HG03378 (cell line): ENCODE measurements around the gene STK32C.

Experiments
- ATAC-seq: cut with Tn5 transposase; IDR thresholded peaks from one replicate; pipeline ENCODE4 v1.9.1; 2021; ENCODE audit warnings: mild to moderate bottlenecking, moderate library complexity; ENCODE audit not compliant: unreplicated experiment

STK32C gene

DNA sequence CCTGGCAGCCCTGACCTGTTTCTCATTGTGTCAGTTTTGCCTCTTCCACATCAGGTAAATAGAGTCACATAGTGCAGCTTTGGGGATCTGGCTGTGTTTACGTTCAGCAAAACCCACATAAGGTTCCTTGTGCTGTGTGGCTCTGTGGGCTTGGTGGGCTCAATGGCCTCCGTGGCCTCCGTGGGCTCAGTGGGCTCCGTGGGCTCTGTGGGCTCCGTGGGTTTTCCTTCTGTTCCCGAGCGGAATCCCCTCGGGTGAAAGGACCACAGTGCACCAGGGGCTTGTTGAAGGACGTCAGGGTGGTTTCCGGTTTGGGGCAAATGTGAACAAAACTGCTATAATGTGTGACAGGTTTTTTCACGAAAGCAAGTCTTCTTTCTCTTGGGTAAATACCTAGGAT is 133.5 kb downstream of the STK32C start:
- no peak for ATAC-seq

GRCh38 chr10:132173185-132173584 is 134.6 kb downstream of the STK32C start:
- no peak for ATAC-seq

- ATAC-seq = no peak
Measured at GRCh38 chr10:132172091-132173066, 135.4 kb downstream of the STK32C start.

DNA sequence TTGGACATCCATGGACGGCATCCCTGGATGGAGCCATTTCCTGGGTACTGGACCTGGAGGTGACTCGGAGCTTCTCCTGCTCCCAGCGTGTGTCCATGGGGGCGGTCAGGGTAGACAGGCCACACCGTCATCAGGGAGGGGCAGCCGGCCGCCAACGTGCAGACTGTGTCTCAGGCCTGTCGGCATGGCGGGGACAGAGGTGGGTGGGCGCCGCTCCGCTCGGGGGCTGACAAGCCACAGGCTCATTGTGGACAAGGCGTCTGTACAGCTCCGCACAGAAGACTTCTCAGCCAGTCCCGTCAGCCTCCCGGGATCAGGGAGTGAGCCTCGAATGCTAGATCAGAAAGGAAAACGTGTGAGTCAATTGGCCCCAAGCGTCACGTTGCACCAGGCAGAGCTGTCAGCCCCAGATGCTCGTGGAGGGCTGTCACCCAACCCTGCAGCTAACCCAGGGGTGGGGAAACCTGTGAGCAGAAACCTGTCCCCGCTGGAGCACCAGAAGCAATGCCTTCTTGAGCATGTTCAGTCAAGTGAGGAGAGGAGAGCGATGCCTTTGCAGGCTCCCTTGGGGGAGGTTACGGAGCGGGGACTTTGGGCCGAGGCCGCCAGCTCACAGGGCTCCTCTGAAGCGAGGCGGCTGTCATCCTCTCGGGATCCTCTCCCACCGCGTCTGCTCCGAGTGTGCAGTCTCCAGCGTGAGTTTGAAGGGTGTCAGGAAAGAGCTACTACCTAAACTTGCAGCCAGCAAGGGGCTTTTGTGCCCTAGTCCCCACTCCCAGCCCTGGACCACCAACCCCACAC is 137.0 kb downstream of the STK32C start:
- ATAC-seq = no peak

- no peak for ATAC-seq
Measured at GRCh38 chr10:132169766-132170560, 137.8 kb downstream of the STK32C start.

DNA sequence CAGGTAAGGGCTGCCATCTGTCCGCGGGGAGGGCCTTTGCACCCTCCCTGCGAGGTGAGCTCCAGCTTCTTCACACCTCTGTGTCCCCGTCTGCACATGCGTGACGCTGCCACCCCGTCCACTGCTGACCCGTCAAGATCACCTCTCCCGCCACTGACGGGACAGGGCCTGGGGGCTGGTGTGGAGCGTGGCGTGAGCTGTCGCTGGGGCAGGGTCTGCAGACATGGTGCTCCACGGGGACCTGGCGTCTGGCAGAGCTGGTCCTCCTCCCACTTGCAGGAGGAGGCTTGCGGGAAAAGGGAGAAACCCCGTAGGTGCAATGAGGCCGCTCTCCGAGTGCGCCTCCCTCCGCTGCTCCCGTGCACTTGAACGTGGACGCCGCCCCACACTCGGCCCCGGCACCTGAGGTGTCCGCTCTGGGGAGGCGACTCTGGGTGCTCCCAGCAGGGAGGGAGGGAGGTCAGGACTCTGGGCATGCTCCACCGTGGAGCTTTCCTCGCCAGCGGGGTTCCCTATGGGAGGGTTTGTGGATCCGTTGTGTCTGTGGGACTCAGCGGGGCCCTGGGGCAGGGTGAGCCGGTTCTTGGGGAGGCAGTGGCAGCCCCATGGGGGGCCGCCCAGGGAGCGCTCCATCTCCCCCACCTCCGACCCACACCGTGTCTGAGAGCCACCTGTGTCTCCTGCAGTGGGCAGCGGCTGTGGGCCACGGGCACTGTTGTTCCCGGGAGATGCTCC is 138.6 kb downstream of the STK32C start:
- ATAC-seq = no peak

DNA sequence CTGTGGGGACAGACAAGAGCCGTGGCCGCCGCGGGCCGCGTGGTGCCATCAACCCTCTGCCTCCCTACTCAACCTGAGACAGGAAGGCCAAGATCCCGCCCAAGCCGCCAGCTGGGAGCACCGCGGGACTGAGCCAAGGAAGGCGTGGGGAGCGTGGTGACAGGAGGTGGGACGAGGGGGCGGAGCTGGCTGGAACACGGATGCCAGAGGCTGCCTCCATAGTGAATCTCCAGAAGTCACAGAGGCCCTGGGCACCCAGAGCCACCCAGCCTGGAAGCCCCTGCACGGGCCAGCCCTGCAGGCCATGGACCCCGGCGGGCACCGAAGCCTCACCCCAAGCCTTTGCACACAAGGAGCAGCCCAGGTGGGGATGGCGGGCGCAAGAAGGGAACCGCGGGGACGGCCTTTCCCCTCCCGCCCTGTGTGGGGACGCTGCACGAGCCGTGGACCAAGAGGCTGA is 139.1 kb downstream of the STK32C start:
- ATAC-seq = no peak

DNA sequence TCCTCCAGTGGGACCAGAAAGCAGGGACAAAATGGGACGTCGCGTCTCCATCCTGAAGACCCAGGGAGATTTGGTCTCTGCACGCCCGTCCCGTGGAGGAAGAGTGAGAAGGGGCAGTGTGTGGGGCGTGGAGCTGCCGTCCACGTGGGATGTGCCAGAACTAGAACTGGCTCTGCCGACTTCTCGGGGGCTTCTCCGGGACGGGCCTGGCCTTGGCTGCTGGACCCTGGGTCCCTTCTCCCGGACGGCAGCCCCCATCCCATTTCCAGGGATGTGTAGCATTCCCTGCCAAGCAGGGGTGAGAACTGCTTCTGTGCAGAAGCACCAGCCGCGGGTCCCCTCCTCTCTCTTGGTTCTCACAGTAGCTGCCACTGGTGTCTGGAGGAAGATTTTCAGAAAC is 139.8 kb downstream of the STK32C start:
- ATAC-seq = no peak

DNA sequence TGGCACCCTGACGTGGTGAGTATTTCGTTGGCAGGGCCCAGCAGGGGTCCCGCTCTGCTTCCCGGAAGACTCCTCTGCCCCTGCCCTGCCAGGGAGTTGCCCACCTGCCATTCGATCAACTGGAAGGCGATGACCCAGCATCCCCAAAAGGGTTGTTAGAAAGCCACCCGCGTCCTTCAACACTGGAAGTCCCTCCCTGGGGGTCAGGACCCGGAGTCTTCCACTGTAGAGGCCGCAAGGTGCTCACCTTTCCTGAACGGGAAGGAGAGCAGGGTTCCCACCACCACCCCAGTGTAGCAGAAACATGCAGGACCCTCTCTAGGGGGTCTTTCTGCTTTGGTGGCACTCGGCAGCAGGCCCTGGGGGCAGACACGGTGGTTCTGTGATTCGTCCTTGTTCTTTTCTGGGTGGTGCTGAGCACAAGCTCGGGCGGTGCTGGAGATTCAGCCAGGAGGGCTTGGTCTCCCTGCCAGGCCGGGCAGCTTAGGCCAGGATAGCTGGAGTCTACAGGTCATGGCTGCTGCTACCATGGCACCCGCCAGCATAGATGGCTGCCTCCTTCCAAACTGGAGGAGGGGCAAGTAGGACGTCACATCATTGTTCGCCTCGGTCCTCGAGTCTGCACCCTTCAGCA is 140.6 kb downstream of the STK32C start:
- ATAC-seq = no peak

DNA sequence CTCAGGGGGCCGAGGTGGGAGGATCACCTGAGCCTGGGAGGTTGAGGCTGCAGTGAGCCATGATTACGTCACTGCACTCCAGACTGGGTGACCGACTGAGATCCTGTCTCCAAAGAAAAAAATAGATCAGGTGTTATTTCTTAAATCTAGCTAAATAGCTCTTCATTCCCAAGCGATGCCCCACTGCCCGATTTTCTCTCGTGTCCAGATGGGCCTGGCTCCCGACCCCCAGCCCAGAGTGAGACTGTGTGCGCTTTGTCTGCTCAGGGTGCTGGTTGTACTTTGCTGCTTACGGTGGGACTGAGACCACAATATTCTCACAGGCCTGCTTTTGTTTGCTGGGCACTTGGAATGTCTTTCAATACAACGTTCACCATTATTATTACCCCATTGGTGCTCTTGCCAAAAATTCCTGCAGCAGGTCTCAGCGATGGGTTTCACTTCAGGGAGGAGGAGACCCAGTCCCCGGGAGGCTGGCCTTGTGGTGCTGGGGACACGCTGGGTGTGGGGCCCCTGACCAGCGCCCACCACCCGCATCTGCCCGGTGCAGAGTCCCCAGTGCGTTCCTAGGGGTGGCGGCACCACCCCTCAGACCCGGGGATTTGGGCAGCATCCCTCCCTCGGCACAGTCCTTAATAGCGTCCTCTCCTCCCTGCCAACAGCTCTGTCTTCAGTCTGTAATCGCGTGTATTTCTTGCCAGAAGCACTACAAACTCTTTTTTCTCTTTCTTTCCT is 141.4 kb downstream of the STK32C start:
- ATAC-seq = no peak

- ATAC-seq = no peak
Measured at GRCh38 chr10:132165416-132165980, 142.3 kb downstream of the STK32C start.

DNA sequence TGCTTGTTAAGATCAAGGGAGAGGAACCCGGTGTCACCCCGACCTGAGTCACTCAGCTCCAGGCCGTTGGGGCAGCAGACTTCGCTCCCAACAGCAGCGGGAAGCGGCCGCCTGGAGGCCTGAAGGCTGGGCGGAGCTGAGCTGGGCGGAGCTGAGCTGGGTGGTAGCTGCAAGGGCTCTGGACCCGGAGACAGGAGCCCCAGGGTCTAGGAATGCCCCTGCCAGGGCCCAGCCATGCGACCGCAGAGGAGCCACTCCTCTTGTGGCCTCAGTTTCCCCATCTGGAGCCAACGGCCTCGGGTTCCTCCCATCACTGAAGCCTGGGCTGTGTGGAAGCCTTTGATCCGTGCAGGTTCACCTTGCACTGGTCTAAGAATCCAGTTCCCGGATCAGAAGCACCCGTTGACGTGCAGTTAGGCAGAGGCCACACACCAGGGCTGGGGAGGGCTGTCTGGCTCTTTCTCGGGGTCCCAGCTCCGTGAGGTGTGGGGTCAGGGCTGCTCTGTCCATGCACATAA is 142.9 kb downstream of the STK32C start:
- no peak for ATAC-seq

DNA sequence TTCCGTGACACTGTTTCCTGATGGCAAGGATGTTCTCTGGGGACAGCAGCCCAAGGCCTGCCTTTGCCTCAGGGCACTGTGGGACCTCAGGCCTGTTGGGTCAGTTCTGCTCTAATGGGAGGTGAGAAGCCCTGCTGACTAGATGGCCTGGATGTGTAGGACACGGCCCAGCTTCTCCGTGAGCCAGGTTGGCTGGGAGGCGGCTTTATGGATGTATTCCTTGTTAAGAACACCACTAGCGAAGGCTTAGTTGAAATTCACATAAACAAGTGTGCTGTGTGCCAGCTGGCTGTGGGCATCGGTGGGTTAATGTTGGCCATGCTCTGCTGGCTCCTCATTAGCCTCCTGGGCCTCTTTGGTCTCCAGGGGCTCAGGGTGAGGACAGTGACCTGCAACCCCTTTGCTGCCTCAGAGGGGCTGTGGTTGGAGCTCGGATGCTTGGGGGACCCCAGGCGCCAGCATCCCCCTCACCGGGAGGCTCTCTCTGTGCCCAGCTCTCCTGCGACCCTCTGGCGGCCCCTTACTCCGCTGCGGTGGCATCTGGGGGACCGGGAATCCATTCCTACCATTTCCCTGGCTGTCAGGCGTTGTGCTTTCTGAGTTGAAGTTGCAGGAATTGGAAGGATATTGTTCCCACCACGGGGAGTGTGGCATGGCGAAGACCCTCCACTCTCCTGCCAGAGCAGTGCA is 143.8 kb downstream of the STK32C start:
- ATAC-seq = peak; percentile 8

GRCh38 chr10:132163278-132163765 is 144.4 kb downstream of the STK32C start:
- peak; percentile 76 for ATAC-seq

GRCh38 chr10:132162590-132163277 is 145.0 kb downstream of the STK32C start:
- ATAC-seq = no peak

- peak; percentile 31 for ATAC-seq
Measured at GRCh38 chr10:132162021-132162531, 145.7 kb downstream of the STK32C start.
